GM12878 (cell line): Measurements from ENCODE around the gene GIMAP6. TPM values are rescaled to one million over a fixed set of nuclear protein-coding genes. Genes with fewer than 3 reads are reported as not detected.

Experiments used
- ATAC-seq: fragments of 200-7000 bp; cut with Tn5 transposase; 3 replicates; pipeline ENCODE4 v1.9.1; 2020; ENCODE audit warnings: mild to moderate bottlenecking, moderate library complexity
- BruUV-seq: library from RNA; stranded (reverse); fragments of 400-500 nt; replicated peaks from 2 replicates; lab custom pipeline; 2021; lab: Mats Ljungman, UMichigan
- CTCF ChIA-PET: fragments of 300-600 bp; sonication (Branson Sonifier 250); formaldehyde crosslinking; extraction: SDS; loops from one replicate; lab custom pipeline; 2021; ENCODE audit warnings: inconsistent platforms; lab: Yijun Ruan, JAX
- POLR2A ChIA-PET: fragments of 350-600 bp; formaldehyde crosslinking; extraction: SDS; loops from one replicate; lab custom pipeline; 2021; ENCODE audit warnings: inconsistent platforms; lab: Charles Lee
- RAD21 ChIA-PET: fragments of 300-600 bp; sonication (Branson Sonifier 250); formaldehyde crosslinking; loops from one replicate; lab custom pipeline; 2023; ENCODE audit warnings: antibody characterized with exemption; ENCODE audit not compliant: unreplicated experiment; lab: Charles Lee
- SMC1A ChIA-PET: fragments of 300-600 bp; sonication (Branson Sonifier 250); formaldehyde crosslinking; loops from one replicate; lab custom pipeline; 2023; ENCODE audit not compliant: unreplicated experiment, uncharacterized antibody; lab: Charles Lee
- DNase-seq: peaks from one replicate; pipeline ENCODE4 v3.0.0-alpha.2; 2011; ENCODE audit warnings: low read depth, low spot score
- FAIRE-seq: peaks from 3 replicates; lab custom pipeline; 2011; peaks lifted over from hg19 to GRCh38; lab: Jason Lieb, UNC
- H2AFZ ChIP-seq: 2 replicates; pipeline ENCODE4 v1.6.0; 2011; ENCODE audit warnings: low read depth, low read length, control low read depth; ENCODE audit not compliant: control insufficient read depth
- H3K27ac ChIP-seq: 2 replicates; pipeline ENCODE4 v1.5.1; 2011; ENCODE audit warnings: control low read depth; ENCODE audit not compliant: control insufficient read depth, insufficient read depth
- H3K27me3 ChIP-seq, 2 experiments: replicated peaks in 1 of 2; 2 replicates each; pipeline versions ENCODE4 v1.6.0 to v1.6.1; 2011; ENCODE audit warnings: low read length in 1 of 2; ENCODE audit not compliant: control insufficient read depth in 2 of 2, insufficient read depth in 2 of 2
- H3K36me3 ChIP-seq, 2 experiments: 2 replicates each; pipeline ENCODE4 v1.5.1; 2011; ENCODE audit warnings: low read length in 1 of 2; ENCODE audit not compliant: control insufficient read depth in 2 of 2, insufficient read depth in 2 of 2
- H3K4me1 ChIP-seq: 2 replicates; pipeline ENCODE4 v1.6.1; 2011; ENCODE audit warnings: mild to moderate bottlenecking, low read length, moderate library complexity, mixed read lengths; ENCODE audit not compliant: control insufficient read depth, insufficient read depth
- H3K4me2 ChIP-seq: 2 replicates; pipeline ENCODE4 v1.6.0; 2011; ENCODE audit warnings: control low read depth; ENCODE audit not compliant: control insufficient read depth, insufficient read depth
- H3K4me3 ChIP-seq: fragments of 200-600 bp; sonication (generic); 2 replicates; pipeline ENCODE4 v1.5.1; 2016
- H3K79me2 ChIP-seq: 2 replicates; pipeline ENCODE4 v1.6.0; 2011; ENCODE audit warnings: low read length; ENCODE audit not compliant: control insufficient read depth, insufficient read depth
- H3K9ac ChIP-seq: 2 replicates; pipeline ENCODE4 v1.8.0; 2011; ENCODE audit warnings: low read length, control low read depth, mixed read lengths; ENCODE audit not compliant: control insufficient read depth, insufficient read depth
- H3K9me3 ChIP-seq: replicated peaks from 3 replicates; pipeline ENCODE4 v1.5.1; 2011; ENCODE audit warnings: mild to moderate bottlenecking, low read length; ENCODE audit not compliant: control insufficient read depth, insufficient read depth
- H4K20me1 ChIP-seq: 2 replicates; pipeline ENCODE4 v1.6.0; 2011; ENCODE audit not compliant: control insufficient read depth, insufficient read depth
- ASH2L ChIP-seq: fragments of 300-600, 200-600 bp; sonication (generic); IDR thresholded peaks from 2 replicates; pipeline ENCODE4 v1.6.1; 2017; ENCODE audit warnings: low read depth, mild to moderate bottlenecking, borderline replicate concordance
- BMI1 ChIP-seq: fragments of 450-650 bp; IDR thresholded peaks from 2 replicates; pipeline ENCODE4 v1.6.1; 2016; ENCODE audit warnings: mild to moderate bottlenecking, moderate library complexity, borderline replicate concordance
- CBX5 ChIP-seq: sonication (generic); IDR thresholded peaks from 2 replicates; pipeline ENCODE4 v1.6.1; 2016; ENCODE audit warnings: low read depth, moderate library complexity, mild to moderate bottlenecking, inconsistent platforms
- PML ChIP-seq: IDR thresholded peaks from 2 replicates; pipeline ENCODE4 v1.6.1; 2012; ENCODE audit warnings: low read length, inconsistent platforms
- RB1 ChIP-seq: fragments of 450-650 bp; formaldehyde crosslinking; IDR thresholded peaks from 2 replicates; pipeline ENCODE4 v1.6.1; 2017; ENCODE audit warnings: mild to moderate bottlenecking, borderline replicate concordance
- RUNX3 ChIP-seq: IDR thresholded peaks from 2 replicates; pipeline ENCODE4 v1.6.1; 2012; ENCODE audit warnings: low read length, inconsistent platforms
- STAT1 ChIP-seq: fragments of 450-650 bp; conservative IDR thresholded peaks from 2 replicates; pipeline ENCODE4 v1.6.1; 2014; ENCODE audit warnings: antibody characterized with exemption, mild to moderate bottlenecking
- SUPT20H ChIP-seq: IDR thresholded peaks from 2 replicates; pipeline ENCODE4 v1.6.1; 2011; ENCODE audit warnings: low read depth, mild to moderate bottlenecking, low read length, moderate library complexity, borderline replicate concordance; ENCODE audit not compliant: control insufficient read depth
- WGBS: methylation state at CpG from one replicate; pipeline ENCODE4 v1.1.6; 2016; ENCODE audit warnings: low lambda C conversion rate; ENCODE audit not compliant: insufficient replicate concordance, insufficient coverage; ENCODE audit errors: missing lambda C conversion rate; 5-methylcytosine and 5-hydroxymethylcytosine counted together
- in situ Hi-C: fragments of 300-500 bp; cut with MboI; formaldehyde crosslinking; loops from 9 replicates; pipeline ENCODE4 v1.14.3; 2018; ENCODE audit warnings: mixed read lengths
- intact Hi-C: fragments of 100-400 bp; cut with micrococcal nuclease; formaldehyde crosslinking; loops from one replicate; pipeline ENCODE4 v1.14.2; 2022; ENCODE audit not compliant: unreplicated experiment
- polyA plus RNA-seq, 11 experiments: library from polyadenylated mRNA; depleted of rRNA in 4 of 11; unstranded in 6 of 11; stranded (reverse) in 5 of 11; fragments of >200 nt; fragmentation: Nextera tagmentation in 4 of 11; fragmentation: Illumina TruSeq in 1 of 11; extraction: Ambion mirVana in 4 of 11; extraction: Trizol in 1 of 11; gene quantifications; 1 replicate in 1 of 11; 2 replicates in 10 of 11; pipeline versions ENCODE4 v1.2.1 to v1.2.3, GENCODE V29; 2011 to 2016; ENCODE audit warnings: inconsistent platforms in 2 of 11, missing spikeins in 2 of 11, low read depth in 1 of 11
- total RNA-seq, 4 experiments: library from RNA; depleted of rRNA in 3 of 4; stranded (reverse); fragments of >200 nt in 3 of 4; fragmentation: Illumina TruSeq in 1 of 4; extraction: Trizol in 1 of 4; gene quantifications; 2 replicates each; pipeline versions ENCODE4 v1.2.1 to v1.2.3, GENCODE V29; 2013 to 2021
- TF ChIP-seq, protein P1 (sequence below): fragments of 450-650 bp; IDR thresholded peaks from 2 replicates; pipeline ENCODE4 v1.6.1; 2017; ENCODE audit warnings: mild to moderate bottlenecking
- TF ChIP-seq, protein P2 (sequence below): IDR thresholded peaks from 2 replicates; pipeline ENCODE4 v1.6.1; 2012; ENCODE audit warnings: low read depth, low read length, improper control_type of control experiment

GIMAP6 gene
- total and polyA plus RNA-seq, 10 of the 15 experiments (the other 5 are each of a cell fraction or from before 2014, with no cell fraction given), result 6.2 to 49.2 (median 35.4) TPM

GRCh38 chr7:150613880-150614279 is 18.3 kb downstream of the GIMAP6 start:
- intact Hi-C loops, result no loop called here
- 88% methylated on average over 1 of the region's 1 CpG for whole genome bisulfite sequencing
- no peak for DNase-seq
- Histone ChIP-seq H3K4me3 (no peak overlapping the region), H2AFZ (no peak overlapping the region), H3K4me2 (no peak overlapping the region), H3K4me1 (no peaks in the 10 kb centered on the region; the same call in 1 of the 2 replicates)
- CTCF ChIA-PET, result no interaction called here
- TF ChIP-seq SUPT20H (no peak), PML (no peak), BMI1 (no peak), RB1 (no peak), STAT1 (no peak), RUNX3 (no peak), ASH2L (no peak), CBX5 (no peak)
- TF ChIP-seq, protein P1, sequence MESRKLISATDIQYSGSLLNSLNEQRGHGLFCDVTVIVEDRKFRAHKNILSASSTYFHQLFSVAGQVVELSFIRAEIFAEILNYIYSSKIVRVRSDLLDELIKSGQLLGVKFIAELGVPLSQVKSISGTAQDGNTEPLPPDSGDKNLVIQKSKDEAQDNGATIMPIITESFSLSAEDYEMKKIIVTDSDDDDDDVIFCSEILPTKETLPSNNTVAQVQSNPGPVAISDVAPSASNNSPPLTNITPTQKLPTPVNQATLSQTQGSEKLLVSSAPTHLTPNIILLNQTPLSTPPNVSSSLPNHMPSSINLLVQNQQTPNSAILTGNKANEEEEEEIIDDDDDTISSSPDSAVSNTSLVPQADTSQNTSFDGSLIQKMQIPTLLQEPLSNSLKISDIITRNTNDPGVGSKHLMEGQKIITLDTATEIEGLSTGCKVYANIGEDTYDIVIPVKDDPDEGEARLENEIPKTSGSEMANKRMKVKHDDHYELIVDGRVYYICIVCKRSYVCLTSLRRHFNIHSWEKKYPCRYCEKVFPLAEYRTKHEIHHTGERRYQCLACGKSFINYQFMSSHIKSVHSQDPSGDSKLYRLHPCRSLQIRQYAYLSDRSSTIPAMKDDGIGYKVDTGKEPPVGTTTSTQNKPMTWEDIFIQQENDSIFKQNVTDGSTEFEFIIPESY, result no peak
- TF ChIP-seq, protein P2, sequence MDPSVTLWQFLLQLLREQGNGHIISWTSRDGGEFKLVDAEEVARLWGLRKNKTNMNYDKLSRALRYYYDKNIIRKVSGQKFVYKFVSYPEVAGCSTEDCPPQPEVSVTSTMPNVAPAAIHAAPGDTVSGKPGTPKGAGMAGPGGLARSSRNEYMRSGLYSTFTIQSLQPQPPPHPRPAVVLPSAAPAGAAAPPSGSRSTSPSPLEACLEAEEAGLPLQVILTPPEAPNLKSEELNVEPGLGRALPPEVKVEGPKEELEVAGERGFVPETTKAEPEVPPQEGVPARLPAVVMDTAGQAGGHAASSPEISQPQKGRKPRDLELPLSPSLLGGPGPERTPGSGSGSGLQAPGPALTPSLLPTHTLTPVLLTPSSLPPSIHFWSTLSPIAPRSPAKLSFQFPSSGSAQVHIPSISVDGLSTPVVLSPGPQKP, result no peak
- TF ChIP-seq, all 136 proteins: peak for 0
- in situ Hi-C loops, result no loop called here
- no peaks in the 10 kb centered on the region for H4K20me1 ChIP-seq
- ChIA-PET RAD21 (no interaction called here), POLR2A (no interaction called here), SMC1A (interaction anchor here (1.6 kb wide), 1 partner anchor 109 kb away, joined by 3 read pairs; no protein-coding TSS in a partner anchor)
- H3K27ac ChIP-seq, result no peak overlapping the region
- H3K36me3 ChIP-seq, result no peaks in the 10 kb centered on the region
- ATAC-seq (no peak), FAIRE-seq (no peak)
- no TSS peak for BruUV-seq
- no peaks in the 10 kb centered on the region for H3K79me2 ChIP-seq
- H3K27me3 ChIP-seq, result no peaks in the 10 kb centered on the region
- H3K9me3 ChIP-seq, result no peaks in the 10 kb centered on the region; the same call in 1 of the 3 replicates
- no peak overlapping the region for H3K9ac ChIP-seq
